CD4-positive, alpha-beta T cell treated with Interleukin-6 at 100 ng/mL for 8 hours (primary cell): ENCODE measurements around the gene SMIM45.
A peak's percentile ranks its signal among the peaks of the same experiment; 100 is the strongest.

Source experiments
- DNase-seq: peaks from one replicate; pipeline ENCODE4 v3.0.0-alpha.2; 2020; ENCODE audit warnings: mixed read lengths, low spot score

Gene SMIM45

GRCh38 chr22:41951898-41952474 lies at the start of gene SMIM45:
Gene SMIM45 (plus strand): TSS chr22:41952150.
- DNase-seq = no peak

GRCh38 chr22:41902932-41903421 lies 49.0 kb upstream of the SMIM45 start:
- no peak for DNase-seq

GRCh38 chr22:41904450-41905410 lies 47.2 kb upstream of the SMIM45 start:
- DNase-seq = no peak

- DNase-seq = no peak
Observed at GRCh38 chr22:41905411-41906202, 46.3 kb upstream of the SMIM45 start.

- no peak for DNase-seq
Observed at GRCh38 chr22:41906822-41907221, 45.1 kb upstream of the SMIM45 start.

- DNase-seq = no peak
Observed at GRCh38 chr22:41907436-41908401, 44.2 kb upstream of the SMIM45 start.

GRCh38 chr22:41908411-41909309 lies 43.3 kb upstream of the SMIM45 start:
- no peak for DNase-seq

- DNase-seq = no peak
Observed at GRCh38 chr22:41909310-41910049, 42.5 kb upstream of the SMIM45 start.

GRCh38 chr22:41910050-41911000 lies 41.6 kb upstream of the SMIM45 start:
- no peak for DNase-seq

- DNase-seq = no peak
Observed at GRCh38 chr22:41911001-41911611, 40.8 kb upstream of the SMIM45 start.

- DNase-seq = no peak
Observed at GRCh38 chr22:41912338-41913039, 39.5 kb upstream of the SMIM45 start.

GRCh38 chr22:41913040-41913719 lies 38.8 kb upstream of the SMIM45 start:
- no peak for DNase-seq

- no peak for DNase-seq
Observed at GRCh38 chr22:41913842-41914534, 38.0 kb upstream of the SMIM45 start.

GRCh38 chr22:41914611-41915034 lies 37.3 kb upstream of the SMIM45 start:
- no peak for DNase-seq

GRCh38 chr22:41915035-41915785 lies 36.7 kb upstream of the SMIM45 start, which contains the start of gene SHISA8:
Gene SHISA8 (minus strand): TSS chr22:41915074. CDS start chr22:41914667, 407 bp downstream.
- DNase-seq = peak; percentile 54
